Neuronal stem cell (in vitro differentiated cells): Measurements from ENCODE around the gene TRUB1.

Source experiments
- DNase-seq: peaks from one replicate; pipeline ENCODE4 v3.0.0-alpha.2; 2013; ENCODE audit warnings: low spot score
- H2AFZ ChIP-seq: one replicate; pipeline ENCODE4 v1.6.1; 2013; ENCODE audit warnings: mild to moderate bottlenecking, low read length, inconsistent platforms
- H2AK5ac ChIP-seq: 2 replicates; pipeline ENCODE4 v1.6.1; 2013; ENCODE audit warnings: low read depth, mild to moderate bottlenecking, inconsistent platforms, low read length, moderate library complexity, mixed read lengths
- H2BK120ac ChIP-seq: 2 replicates; pipeline ENCODE4 v1.6.1; 2013; ENCODE audit warnings: low read depth, mild to moderate bottlenecking, inconsistent platforms, low read length, moderate library complexity, mixed read lengths
- H2BK12ac ChIP-seq: one replicate; pipeline ENCODE4 v1.6.1; 2013; ENCODE audit warnings: low read length, inconsistent platforms
- H2BK15ac ChIP-seq: 2 replicates; pipeline ENCODE4 v1.6.1; 2013; ENCODE audit warnings: mild to moderate bottlenecking, low read length, inconsistent platforms, mixed read lengths
- H2BK5ac ChIP-seq: one replicate; pipeline ENCODE4 v1.6.1; 2013; ENCODE audit warnings: inconsistent platforms, mild to moderate bottlenecking, low read length, moderate library complexity
- H3K14ac ChIP-seq: one replicate; pipeline ENCODE4 v1.6.1; 2013; ENCODE audit warnings: low read length, inconsistent platforms
- H3K18ac ChIP-seq: 2 replicates; pipeline ENCODE4 v1.6.1; 2013; ENCODE audit warnings: low read length, inconsistent platforms
- H3K23ac ChIP-seq: 2 replicates; pipeline ENCODE4 v1.6.1; 2013; ENCODE audit warnings: low read depth, mild to moderate bottlenecking, mixed read lengths, low read length, inconsistent platforms; ENCODE audit not compliant: poor library complexity
- H3K27ac ChIP-seq: replicated peaks from 3 replicates; pipeline ENCODE4 v1.5.1; 2013; ENCODE audit warnings: low read length, inconsistent platforms
- H3K27me3 ChIP-seq, 3 experiments: 2 replicates each; pipeline ENCODE4 v1.6.1; 2013; ENCODE audit warnings: low read length in 3 of 3, mild to moderate bottlenecking in 2 of 3, inconsistent platforms in 1 of 3, low read depth in 1 of 3, mixed read lengths in 1 of 3, moderate library complexity in 1 of 3; ENCODE audit not compliant: control insufficient read depth in 3 of 3, insufficient read depth in 3 of 3
- H3K36me3 ChIP-seq, 2 donors: replicated peaks in 1 of 2; 2 replicates each; pipeline ENCODE4 v1.6.1; 2013; ENCODE audit warnings: low read length in 2 of 2; ENCODE audit not compliant: control insufficient read depth in 2 of 2, insufficient read depth in 2 of 2
- H3K4ac ChIP-seq: 2 replicates; pipeline ENCODE4 v1.6.1; 2013; ENCODE audit warnings: inconsistent platforms, mild to moderate bottlenecking, low read length, moderate library complexity
- H3K4me1 ChIP-seq, 2 donors: 1 replicate in 1 of 2; 2 replicates in 1 of 2; pipeline ENCODE4 v1.6.1; 2013; ENCODE audit warnings: low read length in 2 of 2, low read depth in 1 of 2; ENCODE audit not compliant: control insufficient read depth in 2 of 2, insufficient read depth in 1 of 2
- H3K4me2 ChIP-seq: one replicate; pipeline ENCODE4 v1.6.1; 2013; ENCODE audit warnings: mild to moderate bottlenecking, low read length, inconsistent platforms; ENCODE audit not compliant: insufficient read depth, poor library complexity, severe bottlenecking
- H3K4me3 ChIP-seq, 2 donors: 2 replicates each; pipeline ENCODE4 v1.5.1; 2013; ENCODE audit warnings: low read length in 2 of 2, mild to moderate bottlenecking in 2 of 2, inconsistent platforms in 1 of 2, moderate library complexity in 1 of 2
- H3K79me1 ChIP-seq: one replicate; pipeline ENCODE4 v1.6.1; 2013; ENCODE audit warnings: low read depth, mild to moderate bottlenecking, inconsistent platforms, low read length, moderate library complexity
- H3K9ac ChIP-seq: one replicate; pipeline ENCODE4 v1.6.1; 2013; ENCODE audit warnings: mild to moderate bottlenecking, low read depth, low read length, inconsistent platforms; ENCODE audit not compliant: poor library complexity
- H3K9me3 ChIP-seq, 2 donors: replicated peaks in 1 of 2; 2 replicates each; pipeline versions ENCODE3 to v1.6.1; 2013; ENCODE audit warnings: low read length in 2 of 2, mild to moderate bottlenecking in 2 of 2, inconsistent platforms in 1 of 2, low read depth in 1 of 2, mixed read lengths in 1 of 2, moderate library complexity in 1 of 2; ENCODE audit not compliant: control insufficient read depth in 2 of 2, insufficient read depth in 1 of 2
- H4K8ac ChIP-seq: one replicate; pipeline ENCODE4 v1.6.1; 2013; ENCODE audit warnings: low read depth, mild to moderate bottlenecking, inconsistent platforms, low read length, moderate library complexity
- H4K91ac ChIP-seq: one replicate; pipeline ENCODE4 v1.6.1; 2013; ENCODE audit warnings: low read length, low read depth, mild to moderate bottlenecking, inconsistent platforms; ENCODE audit not compliant: poor library complexity
- WGBS, 2 donors: extraction: QIAGEN DNeasy Blood & Tissue Kit; methylation state at CpG; one replicate each; pipeline ENCODE4 v1.1.7; 2013; ENCODE audit warnings: missing lambda C conversion rate in 2 of 2, mixed read lengths in 1 of 2; ENCODE audit not compliant: insufficient read length in 2 of 2, insufficient replicate concordance in 1 of 2; ENCODE audit errors: extremely low coverage in 2 of 2; 5-methylcytosine and 5-hydroxymethylcytosine counted together

The TRUB1 gene

DNA sequence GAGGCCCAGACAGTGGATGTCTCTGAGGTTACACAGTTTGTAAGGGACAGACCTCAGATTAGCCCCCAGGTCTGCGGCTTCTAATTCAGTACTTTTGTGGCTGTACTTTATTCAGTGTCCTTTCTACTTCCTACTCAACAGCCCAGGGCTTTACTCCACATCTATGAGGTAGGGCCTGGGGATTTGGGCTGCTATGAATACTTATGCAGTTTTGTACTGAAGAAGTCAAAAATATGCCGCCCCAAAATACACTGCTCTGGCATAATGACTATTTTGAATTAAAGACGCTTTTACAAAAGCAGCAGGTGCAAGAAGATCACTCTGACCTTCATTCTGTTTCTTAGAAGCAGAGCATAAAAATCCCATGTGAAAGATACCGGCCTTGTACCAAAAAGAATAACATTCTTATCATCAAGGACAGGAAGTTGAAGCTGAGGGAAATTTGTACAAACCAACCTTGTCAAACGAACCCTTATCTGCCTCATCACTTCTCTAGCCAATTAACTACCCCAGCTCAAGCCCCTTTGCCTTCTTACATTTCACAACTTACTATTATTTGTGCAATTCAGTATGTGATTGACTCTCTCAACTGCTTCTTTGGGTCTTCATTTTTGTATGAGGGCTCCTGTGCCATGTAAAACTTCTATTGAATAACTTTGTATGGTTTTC, 26.1 kb upstream of the TRUB1 start:
- H2BK120ac ChIP-seq: no peak overlapping the region
- H3K9ac ChIP-seq: no peak overlapping the region
- no peak overlapping the region for H3K23ac ChIP-seq
- no peak overlapping the region for H3K18ac ChIP-seq
- H4K8ac ChIP-seq: no peak overlapping the region
- H3K27me3 ChIP-seq: no peaks in the 10 kb centered on the region
- H2BK15ac ChIP-seq: no peak overlapping the region
- H3K79me1 ChIP-seq: no peaks in the 10 kb centered on the region
- no peak overlapping the region for H3K27ac ChIP-seq
- H2BK5ac ChIP-seq: no peak overlapping the region
- H3K14ac ChIP-seq: no peak overlapping the region
- no peaks in the 10 kb centered on the region for H3K9me3 ChIP-seq
- H2AK5ac ChIP-seq: no peak overlapping the region
- DNase-seq: no peak
- no peaks in the 10 kb centered on the region for H3K36me3 ChIP-seq
- H2BK12ac ChIP-seq: no peak overlapping the region
- no peak overlapping the region for H3K4ac ChIP-seq
- no CpG with 5 or more reads among the region's 5 CpGs for WGBS, 2 donors
- peaks cover 4 to 7% of the 10 kb centered on the region in 2 donors for H3K4me1 ChIP-seq
- H3K4me3 ChIP-seq: no peak overlapping the region
- no peak overlapping the region for H3K4me2 ChIP-seq
- no peak overlapping the region for H4K91ac ChIP-seq
- H2AFZ ChIP-seq: no peak overlapping the region

DNA sequence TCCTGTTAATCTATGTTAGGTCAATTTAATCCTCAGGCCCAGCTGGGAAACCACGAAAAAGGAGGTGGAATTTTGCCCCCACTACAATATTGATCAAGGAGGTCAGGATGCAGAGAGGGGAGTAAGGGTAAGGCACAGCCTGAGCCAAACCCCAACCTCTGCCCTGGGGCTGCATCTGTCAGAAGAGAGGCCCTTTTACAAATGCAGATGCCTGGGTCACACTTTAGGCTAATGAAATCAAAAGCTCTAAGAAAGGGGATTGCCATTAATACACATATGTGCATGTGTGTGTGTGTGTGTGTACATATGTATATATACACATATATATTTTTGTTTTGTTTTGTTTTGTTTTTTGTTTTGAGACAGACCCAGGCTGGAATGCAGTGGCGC, 25.5 kb upstream of the TRUB1 start:
- no peak overlapping the region for H2BK5ac ChIP-seq

DNA sequence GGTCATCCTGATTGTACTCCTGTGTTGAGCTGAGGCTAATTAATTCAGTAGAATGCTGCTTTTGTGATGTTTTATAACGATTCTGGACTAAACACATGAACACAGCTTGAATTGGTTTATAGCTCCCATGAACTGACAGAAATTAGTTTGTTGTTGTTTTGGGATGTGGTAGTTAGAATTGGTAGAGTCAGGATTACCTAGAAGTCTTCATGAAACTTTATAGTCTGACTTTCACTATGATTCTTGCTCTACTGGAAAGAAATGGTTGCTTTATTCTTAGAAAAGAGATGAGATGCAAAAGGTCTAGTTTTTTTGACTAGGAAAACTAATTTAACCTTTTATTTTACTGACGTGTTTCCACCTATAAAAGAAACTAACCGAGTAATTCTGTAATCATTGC, 23.4 kb upstream of the TRUB1 start:
- Histone ChIP-seq H2BK5ac (no peak overlapping the region), H2BK15ac (no peak overlapping the region), H3K14ac (no peak overlapping the region), H3K27ac (no peak overlapping the region), H3K36me3 (no peaks in the 10 kb centered on the region), H3K23ac (no peak overlapping the region), H3K9me3 (no peaks in the 10 kb centered on the region), H4K8ac (no peak overlapping the region), H2AK5ac (no peak overlapping the region), H3K4me2 (no peak overlapping the region), H4K91ac (no peak overlapping the region), H3K4ac (no peak overlapping the region), H3K4me1 (peaks cover 4 to 7% of the 10 kb centered on the region in 2 donors), H3K27me3 (peaks cover 0 to 8% (median 0%) of the 10 kb centered on the region in 3 experiments), H3K18ac (no peak overlapping the region), H2BK120ac (no peak overlapping the region), H2AFZ (no peak overlapping the region), H3K79me1 (no peaks in the 10 kb centered on the region), H2BK12ac (no peak overlapping the region), H3K4me3 (no peak overlapping the region), H3K9ac (no peak overlapping the region)
- WGBS, 2 donors: no CpG with 5 or more reads among the region's 3 CpGs
- DNase-seq: no peak

More for the DNA sequence above, 25.5 kb upstream of the TRUB1 start:
- Histone ChIP-seq H3K18ac (no peak overlapping the region), H2AFZ (no peak overlapping the region), H3K27ac (no peak overlapping the region), H4K8ac (no peak overlapping the region), H3K36me3 (no peaks in the 10 kb centered on the region), H3K14ac (no peak overlapping the region), H3K79me1 (no peaks in the 10 kb centered on the region), H4K91ac (no peak overlapping the region), H3K4me2 (no peak overlapping the region), H2BK12ac (no peak overlapping the region), H3K4ac (no peak overlapping the region), H3K27me3 (no peaks in the 10 kb centered on the region), H2AK5ac (no peak overlapping the region), H2BK120ac (no peak overlapping the region), H3K9me3 (no peaks in the 10 kb centered on the region), H3K9ac (no peak overlapping the region), H3K4me3 (no peak overlapping the region), H3K4me1 (peaks cover 4 to 7% of the 10 kb centered on the region in 2 donors), H3K23ac (no peak overlapping the region), H2BK15ac (no peak overlapping the region)
- no peak for DNase-seq
- no CpG with 5 or more reads among the region's 2 CpGs for WGBS, 2 donors

DNA sequence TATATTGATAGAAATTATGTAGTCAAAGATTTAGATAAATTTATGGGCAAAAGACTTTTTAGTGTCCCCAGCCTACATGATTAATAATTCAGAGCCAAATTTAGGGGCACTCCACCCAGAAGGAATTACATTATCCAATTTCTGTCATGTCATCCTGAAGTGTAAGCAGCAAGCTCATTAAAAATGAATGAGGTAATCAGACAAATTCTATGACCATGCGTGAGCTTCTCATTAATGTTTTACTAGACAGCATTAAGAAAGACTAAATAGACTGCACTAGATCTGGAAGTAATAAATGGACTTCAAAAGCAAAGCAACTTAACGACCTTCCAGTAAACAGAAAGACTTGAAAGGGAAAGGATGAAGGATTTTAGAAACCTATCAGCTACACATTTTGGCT, 22.7 kb upstream of the TRUB1 start:
- Histone ChIP-seq H3K14ac (no peak overlapping the region), H3K4me2 (no peak overlapping the region), H2AFZ (no peak overlapping the region), H2AK5ac (no peak overlapping the region), H3K36me3 (no peaks in the 10 kb centered on the region), H3K4me3 (no peak overlapping the region), H2BK15ac (no peak overlapping the region), H2BK12ac (no peak overlapping the region), H2BK5ac (no peak overlapping the region), H2BK120ac (no peak overlapping the region), H3K4me1 (peaks cover 4 to 7% of the 10 kb centered on the region in 2 donors), H3K23ac (no peak overlapping the region), H3K27ac (no peak overlapping the region), H3K4ac (no peak overlapping the region), H3K18ac (no peak overlapping the region), H3K9ac (no peak overlapping the region), H3K9me3 (no peaks in the 10 kb centered on the region), H4K8ac (no peak overlapping the region), H4K91ac (no peak overlapping the region), H3K79me1 (no peaks in the 10 kb centered on the region), H3K27me3 (peaks cover 0 to 8% (median 0%) of the 10 kb centered on the region in 3 experiments)
- no CpG with 5 or more reads among the region's 2 CpGs for WGBS, 2 donors
- DNase-seq: no peak
